Measurements from ENCODE around the gene IPCEF1.

Gene IPCEF1, protein sequence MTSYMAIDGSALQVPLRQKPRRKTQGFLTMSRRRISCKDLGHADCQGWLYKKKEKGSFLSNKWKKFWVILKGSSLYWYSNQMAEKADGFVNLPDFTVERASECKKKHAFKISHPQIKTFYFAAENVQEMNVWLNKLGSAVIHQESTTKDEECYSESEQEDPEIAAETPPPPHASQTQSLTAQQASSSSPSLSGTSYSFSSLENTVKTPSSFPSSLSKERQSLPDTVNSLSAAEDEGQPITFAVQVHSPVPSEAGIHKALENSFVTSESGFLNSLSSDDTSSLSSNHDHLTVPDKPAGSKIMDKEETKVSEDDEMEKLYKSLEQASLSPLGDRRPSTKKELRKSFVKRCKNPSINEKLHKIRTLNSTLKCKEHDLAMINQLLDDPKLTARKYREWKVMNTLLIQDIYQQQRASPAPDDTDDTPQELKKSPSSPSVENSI

DNA sequence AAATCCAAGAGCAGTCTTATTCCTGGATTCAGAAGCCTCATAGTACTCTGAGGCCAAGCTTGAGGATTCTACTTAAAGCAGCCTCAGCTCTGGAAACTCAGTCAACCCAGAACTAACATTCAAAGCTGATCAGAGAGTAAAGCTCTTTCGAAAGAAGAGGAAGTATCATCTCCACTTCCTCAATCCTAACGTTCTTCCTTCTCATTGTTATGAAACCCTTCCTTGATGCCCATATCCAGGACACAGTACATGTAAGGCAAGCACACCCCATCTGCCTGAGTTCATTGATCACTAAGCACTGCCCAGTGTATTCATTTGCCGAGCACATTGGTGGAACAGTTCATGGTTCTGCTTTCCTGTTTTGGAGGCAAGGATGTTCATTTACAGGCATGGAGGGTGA is at the start of gene IPCEF1:
Gene IPCEF1, minus strand, starts transcription at position 114 of the 400 bp plus-strand sequence. CDS start 90,856 bp downstream, outside the sequence.
- DNase-seq, result no peak

DNA sequence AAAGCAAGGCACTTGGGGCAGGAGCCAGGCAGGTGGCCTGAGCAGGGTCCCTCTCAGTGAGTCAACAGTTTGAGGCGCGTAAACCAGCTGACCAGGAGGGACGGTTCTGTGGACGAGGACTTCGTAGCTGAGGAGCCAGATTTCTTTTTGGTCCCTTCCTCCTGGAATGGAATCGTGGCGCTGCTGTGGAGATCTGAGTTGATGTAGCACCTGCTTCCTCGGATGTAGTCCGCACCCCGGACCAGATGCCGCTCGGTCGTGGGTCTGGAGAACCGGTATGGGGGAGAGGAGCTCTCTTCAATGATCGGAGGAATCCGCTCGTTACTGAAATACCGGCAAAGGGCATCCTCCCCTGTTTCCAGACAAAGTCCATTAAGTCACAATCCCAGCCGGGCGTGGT is 49.7 kb upstream of the IPCEF1 start:
- no peak for DNase-seq

DNA sequence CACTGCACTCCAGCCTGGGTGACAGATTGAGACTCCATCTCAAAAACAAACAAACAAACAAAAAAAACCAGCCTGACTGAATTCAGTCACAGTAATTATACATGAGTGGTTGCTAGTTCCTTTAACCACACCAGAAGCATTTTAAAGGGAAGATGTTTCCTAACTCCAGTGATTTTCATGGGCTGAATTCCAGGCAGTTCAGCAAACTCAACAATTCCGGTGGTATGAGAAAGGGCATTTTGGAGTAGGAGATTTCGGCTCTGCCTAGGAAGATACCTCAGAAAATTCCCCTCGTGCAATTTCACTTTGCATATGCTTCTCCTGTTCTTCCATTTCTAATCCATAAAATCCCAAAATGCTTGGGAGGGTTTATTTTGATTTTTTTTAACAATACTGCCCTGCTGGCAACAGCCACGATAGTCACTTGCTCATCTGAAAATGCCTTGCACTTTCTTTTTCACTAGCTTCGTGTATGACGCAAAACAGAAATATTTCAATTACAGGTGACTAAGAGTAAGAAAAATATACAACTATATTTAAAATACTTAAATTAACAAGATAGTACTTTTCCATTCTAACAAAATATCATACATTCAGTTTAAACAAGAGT is 48.3 kb upstream of the IPCEF1 start:
- no peak for DNase-seq

DNA sequence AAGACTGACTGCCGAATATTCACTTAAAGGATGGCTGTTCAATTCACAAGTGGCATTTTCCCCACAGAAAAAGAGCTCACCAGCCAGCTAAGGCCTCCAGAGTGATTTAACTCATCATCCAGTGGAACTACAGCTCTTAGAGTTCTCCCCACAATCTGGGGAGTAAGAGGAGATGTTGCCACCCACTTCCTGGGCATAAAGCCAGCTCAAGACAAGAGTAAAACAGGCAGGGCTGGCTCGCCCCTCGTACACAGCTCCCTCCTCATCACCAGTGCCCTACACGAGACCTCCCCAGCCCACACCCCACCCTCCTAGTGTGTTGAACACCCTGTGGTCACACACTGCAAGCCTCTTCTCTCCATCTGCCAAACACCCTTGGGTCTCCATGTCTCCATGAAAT is 47.2 kb upstream of the IPCEF1 start:
- no peak for DNase-seq

DNA sequence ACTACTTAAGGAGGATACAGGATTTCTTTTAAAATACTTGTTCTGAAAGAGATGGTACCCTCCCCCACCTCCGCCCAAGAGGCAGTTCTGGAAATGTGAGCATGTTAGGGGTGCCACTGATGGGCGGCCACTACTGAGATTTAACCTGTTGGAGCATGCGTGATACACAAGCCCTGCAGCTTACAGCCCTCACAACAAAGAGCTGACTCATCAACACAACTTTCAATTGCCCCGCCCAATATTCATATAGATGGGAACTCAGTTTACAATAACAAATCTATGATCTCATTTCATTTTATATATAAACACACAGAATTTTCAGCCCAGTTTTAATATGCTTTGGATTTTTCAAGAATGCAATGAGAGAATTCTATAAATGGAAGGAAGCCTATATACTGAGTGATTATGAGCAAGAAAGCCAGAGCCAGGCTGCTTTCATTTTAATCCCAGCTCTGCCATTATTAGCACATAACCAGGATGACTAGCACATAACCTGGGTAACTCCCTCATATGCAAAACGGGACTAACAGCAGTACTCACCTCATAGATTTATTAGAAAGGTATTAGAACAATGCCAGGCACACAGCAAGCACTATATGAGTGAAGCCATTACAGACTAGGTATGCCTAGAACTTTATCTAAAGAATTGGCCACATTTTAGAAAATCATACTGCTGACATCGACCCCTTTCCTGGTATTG is 45.6 kb upstream of the IPCEF1 start:
- DNase-seq, result no peak

DNA sequence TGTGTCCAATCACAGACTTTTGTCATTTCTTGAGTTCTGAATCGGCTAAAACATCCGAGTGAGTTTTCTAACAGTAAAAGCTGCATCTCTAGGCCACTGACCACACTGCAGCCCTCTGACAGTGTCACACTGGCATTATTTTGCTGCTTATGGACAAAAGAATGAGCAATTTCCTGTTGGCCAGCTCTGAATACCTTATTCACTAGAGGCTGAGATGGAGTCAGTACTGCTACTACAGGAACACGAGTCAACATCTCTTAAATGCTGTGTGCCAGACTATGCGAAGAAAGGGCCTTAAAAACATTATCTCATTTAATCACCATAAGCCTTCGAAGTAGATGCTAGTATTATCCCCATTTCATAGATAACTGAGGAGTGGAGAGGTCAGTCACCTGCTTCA is 42.5 kb upstream of the IPCEF1 start:
- no peak for DNase-seq

DNA sequence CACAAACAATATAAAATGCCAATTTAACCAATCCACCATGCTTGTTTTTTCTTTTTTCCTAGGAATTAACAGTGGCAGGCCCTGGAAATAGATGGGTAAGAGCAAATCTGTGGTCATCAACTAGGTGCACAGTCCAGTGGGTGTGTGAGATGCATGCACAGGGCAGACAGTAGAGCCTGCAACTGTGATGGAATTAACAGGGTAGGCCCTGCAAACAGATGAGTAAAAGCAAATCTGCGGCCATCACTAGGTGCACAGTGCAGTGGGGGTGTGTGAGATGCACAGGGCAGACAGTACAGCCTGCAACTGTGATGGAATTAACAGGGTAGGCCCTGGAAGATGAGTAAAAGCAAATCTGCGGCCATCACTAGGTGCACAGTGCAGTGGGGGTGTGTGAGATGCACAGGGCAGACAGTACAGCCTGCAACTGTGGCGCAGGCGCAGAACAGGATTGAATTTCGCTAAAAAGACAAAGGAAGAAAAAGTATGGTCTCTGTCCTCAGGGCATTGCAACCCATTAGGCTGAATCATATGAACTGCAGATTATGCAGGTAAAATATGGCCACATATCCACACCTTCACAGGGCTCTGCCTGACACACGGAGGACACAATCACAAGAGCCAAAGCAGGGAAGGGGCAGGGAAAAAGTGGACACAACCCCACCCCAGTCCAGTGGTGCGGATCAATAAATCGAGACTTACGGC is 41.0 kb upstream of the IPCEF1 start:
- no peak for DNase-seq

DNA sequence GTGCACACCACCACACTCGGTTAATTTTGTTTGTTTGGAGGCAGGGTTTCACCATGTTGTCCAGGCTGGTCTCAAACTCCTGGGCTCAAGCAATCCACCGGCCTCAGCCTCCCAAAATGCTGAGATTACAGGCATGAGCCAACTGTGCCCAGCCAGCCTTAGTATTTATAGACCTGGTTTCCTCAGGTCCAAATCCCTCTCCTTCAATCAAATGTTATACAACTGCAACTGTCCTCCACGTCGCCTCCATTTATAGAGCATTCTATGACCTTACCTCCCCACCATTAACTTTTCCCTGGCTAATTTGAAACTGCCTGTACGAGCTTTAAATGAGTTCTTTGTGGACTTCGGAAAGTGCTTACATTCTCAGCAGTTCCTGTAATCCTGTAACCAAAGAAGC is 39.3 kb upstream of the IPCEF1 start:
- DNase-seq, result no peak

DNA sequence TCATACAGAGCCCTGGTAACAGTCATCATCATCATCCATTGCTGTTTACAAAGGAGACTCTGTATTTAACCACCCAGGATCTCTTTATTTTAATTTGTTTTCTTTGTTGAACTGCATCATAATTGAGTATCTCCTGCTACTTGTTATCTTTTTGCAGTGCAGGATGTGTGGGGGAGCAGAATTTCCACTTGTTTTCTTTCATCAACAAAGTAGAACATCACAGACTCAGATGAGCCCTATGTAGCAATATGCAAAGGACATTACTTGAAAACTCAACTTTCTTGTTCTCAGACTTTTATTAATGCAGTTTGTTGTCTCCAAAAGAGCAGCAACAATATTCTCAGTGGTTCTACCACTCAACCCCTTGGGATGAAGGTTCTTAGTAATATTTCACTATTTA is 38.7 kb upstream of the IPCEF1 start:
- DNase-seq, result no peak

DNA sequence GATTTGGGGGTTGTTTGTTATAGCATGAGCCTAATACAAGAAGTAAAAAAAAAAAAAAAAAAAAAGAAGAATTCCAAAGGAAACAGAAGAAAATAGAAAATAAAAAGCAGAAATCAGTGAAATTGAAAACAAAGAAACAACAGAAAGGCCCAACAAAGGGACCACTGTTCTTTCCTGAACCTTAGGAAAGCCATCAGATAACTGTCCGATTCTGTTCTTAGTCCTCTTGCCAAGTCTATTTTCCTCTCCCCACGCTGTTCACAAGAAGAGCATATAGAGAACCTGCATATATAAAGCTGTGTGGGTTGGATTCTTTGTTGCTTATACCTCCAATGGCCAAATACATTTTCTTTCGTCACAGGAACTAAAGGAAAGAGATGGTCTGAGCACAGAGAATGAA is 38.0 kb upstream of the IPCEF1 start:
- DNase-seq, result no peak

DNA sequence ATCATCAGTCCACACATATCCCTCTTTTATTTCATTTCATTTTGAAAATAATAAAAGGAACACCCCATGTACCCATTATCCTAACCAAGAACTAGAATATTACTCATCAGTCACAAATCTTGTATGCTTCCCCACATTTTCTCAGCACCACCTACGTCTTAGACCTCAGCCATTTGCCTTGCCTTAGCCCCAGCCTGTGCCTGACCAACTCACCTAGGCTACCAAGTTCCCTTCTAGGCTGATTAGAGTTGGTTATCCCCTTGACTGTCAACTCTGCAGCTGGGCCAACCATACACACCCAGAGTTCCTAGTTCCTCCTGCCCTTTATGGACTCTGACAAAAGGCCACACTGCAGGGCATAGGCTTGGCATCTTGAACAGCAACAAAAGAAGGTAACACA is 33.4 kb upstream of the IPCEF1 start:
- no peak for DNase-seq

DNA sequence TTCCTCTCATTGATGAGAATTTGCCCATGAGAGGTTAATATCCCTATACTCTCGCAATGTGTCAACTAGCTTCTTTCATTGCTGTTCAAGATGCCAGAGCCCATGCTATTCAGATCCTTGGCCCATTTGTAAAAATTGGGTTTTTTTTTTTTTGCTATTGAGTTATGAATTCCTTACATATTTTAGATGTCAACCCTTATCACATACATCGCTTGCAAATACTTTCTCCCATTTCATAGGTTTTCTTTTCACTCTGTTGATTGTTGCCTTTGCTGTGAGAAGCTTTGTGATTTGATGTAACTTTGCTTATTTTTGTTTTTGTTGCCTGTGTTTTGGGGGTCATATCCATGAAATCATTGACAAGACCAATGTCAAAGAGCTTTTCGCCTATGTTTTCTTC is 32.2 kb upstream of the IPCEF1 start:
- DNase-seq, result no peak

DNA sequence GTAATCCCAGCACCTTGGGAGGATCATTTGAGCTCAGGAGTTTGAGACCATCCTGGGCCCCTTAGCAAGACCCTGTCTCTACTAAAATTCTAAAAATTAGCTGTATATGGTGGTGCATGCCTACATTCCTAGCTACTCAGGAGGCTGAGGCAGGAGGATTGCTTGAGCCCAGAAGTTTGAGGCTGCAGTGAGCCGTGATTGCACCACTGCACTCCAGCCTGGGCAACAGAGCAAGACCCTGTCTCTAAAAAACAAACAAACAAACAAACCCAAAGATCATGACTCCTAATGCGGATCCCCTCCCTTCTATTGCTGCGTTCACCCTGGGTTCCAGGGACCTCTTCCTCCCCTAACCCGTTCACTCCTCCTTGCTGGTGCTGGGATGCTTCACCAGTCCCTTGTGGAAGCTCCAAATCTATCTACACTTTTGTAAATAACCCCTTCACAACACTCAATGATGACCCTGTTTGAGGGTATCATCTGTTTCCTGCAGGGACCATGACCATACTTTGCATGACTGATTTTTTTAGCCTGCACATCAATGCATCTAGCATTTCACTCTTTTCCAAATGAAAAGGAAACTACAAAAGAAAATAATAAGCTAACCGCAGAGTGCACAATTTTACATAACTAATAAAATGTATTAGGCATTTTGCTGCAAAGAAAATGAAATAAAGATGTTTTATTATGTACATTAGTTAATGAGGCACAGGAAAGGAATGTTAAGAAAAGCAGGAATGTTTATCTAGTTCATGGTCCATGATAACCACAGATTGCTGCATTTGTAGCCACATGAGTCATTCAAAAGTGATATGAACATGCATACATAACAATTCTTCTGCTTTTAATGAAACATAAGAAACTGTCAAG is 30.5 kb upstream of the IPCEF1 start:
- no peak for DNase-seq

DNA sequence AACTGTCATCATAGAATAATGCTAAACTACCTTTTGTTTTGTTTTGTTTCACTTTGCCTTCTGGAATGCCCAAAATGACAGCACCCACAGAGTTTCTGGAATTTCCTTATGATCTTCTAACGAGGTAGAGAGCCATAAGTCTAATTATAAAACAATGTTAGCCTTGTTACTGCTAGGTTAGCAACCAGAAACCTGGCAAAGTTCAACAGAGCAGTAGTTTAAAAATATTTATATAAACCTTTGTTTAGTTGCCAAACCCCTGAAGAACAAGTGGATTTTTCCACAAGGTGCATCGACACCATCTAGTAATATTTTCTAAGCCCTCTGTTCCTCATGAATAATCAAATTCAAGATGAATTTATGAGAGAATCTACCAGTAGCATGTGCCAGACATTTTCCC is 27.6 kb upstream of the IPCEF1 start:
- DNase-seq, result no peak

DNA sequence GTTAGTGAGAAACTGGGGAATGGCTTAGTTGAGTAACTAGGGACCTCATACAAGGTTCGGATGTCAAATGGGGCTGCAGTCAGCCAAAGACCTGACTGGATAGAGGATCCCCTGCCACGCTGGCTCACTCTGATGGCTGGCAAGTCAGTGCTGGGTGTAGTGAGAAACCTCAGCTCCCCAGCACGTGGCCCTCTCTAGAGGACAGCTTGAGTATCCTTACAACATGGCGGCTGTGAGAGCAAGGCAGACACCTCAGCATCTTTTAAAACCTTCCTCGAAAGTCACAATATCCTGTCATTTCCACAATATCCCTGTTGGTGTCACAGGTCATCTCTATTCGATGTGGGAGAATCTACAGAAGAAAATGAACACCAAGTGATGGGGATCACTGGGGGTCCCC is 26.7 kb upstream of the IPCEF1 start:
- DNase-seq, result no peak

DNA sequence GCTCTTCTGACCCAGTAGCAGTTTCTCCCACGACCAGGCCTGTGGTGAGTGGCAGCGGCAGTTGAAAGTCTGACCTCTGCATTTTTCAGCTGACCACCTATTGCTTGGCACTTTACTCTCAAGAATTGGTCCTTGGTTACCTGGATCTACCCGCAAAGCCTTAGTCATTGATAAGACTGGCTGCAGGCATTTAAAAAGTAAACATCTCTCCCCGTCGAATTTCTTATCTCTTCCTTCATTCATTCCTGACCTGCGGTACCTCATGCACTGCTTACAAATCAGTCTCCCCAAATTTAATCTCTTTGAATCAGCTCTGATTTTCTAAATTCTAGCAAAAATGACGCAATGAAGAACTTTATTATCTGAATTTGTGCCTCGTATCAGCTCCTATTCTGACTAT is 26.1 kb upstream of the IPCEF1 start:
- no peak for DNase-seq

DNA sequence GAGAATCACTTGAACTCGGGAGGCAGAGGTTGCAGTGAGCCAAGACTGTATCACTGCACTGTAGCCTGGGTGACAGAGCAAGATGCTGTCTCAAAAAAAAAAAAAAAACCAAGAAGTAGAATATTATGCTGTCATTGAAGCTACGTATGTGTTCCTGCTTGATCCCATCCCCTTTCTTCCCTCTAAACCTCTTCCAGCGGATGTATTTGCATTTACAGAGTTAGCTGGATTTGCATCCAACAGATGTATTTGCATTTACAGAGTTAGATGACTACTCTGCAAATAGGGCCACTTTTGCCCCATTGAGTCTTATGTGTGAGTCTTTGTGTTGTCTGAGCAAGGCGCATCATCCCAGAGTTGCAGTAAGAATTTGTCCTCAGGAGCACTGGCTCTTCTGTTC is 24.9 kb upstream of the IPCEF1 start:
- no peak for DNase-seq

DNA sequence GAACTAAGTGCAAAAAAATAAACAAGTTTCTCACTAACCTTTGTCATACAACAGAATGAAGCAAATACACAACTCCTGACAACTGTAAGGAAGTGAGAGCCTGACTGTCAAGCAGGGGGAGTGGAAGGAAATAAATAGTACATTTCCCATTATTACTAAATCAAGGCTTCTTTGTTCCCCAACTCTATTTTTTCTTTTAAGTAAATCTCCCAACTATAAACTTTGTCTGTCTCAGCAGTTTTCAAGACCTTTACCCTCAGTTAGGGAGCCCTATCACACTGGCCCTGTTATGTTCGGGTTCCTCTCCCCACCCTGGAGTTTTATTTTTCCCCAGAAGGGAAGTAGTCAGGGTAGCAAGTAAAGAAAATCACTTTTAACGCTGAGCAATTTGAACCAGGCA is 24.1 kb upstream of the IPCEF1 start:
- DNase-seq, result no peak

DNA sequence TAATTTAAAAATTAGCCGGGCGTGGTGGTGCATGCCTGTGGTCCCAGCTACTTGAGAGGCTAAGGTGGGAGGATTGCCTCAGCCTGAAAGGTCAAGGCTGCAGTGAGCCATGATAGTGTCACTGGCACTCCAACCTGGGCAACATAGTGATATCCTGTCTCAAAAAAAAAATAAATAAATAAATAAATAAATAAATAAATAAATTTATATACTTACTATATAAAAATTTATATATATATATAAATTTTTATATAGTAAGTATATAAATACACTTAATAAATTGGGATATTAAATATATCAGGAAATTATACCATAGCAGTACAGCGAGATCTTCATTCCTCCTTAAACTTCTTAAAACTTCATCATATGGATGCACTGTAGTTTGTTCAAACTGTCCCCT is 23.0 kb upstream of the IPCEF1 start:
- DNase-seq, result no peak

DNA sequence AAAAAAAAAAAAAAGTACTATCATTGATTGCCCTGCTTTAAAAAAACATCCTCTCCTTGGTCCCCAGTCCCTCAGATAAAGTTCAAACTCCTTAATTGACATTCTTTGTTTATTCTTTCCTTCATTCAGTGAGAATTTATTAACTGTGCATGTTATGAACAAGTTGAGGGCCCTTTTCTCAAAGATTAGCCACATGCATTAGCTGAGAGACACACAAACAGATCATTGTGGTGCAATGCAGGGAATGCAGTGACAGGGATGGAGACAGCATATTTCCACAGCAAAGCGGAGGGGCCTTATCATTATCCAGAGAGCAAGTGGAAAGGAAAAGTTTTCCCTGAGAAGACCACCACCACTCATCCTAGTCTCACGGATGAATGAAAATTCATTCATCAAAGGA is 21.9 kb upstream of the IPCEF1 start:
- DNase-seq, result no peak

DNA sequence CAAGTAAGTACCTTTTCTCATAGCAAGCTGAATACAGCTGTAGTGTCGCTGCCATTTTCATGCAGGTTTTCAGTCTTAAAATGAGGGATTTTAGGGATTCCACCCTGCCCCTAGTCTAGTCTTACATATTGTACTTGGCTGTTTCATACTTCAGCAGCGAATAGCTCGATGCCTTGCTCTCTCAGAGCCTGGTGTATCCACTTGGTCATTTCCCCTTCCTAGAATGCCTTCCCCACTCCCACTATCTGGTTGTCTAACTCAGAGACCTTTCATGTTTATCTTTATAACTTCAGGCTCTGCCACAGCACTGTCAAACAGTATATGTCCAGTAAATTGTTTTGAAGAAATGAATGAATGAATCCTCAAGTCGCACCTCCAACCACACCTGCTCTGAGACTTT is 21.1 kb upstream of the IPCEF1 start:
- no peak for DNase-seq

DNA sequence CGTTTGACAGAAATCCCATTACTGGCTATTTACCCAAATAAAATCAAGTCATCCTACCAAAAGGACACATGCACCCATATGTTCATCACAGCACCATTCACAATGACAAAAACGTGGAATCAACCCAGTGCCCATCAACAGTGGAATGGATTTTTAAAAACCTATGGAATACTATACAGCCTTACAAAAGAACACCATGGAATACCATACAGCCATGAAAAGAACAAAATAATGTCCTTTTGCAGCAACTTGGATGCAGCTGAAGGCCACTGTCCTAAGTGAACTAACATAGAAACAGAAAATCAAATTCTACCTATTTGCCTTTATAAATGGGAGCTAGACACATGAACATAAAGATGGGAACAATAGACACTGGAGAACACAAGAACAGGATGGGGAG is 17.4 kb upstream of the IPCEF1 start:
- no peak for DNase-seq

DNA sequence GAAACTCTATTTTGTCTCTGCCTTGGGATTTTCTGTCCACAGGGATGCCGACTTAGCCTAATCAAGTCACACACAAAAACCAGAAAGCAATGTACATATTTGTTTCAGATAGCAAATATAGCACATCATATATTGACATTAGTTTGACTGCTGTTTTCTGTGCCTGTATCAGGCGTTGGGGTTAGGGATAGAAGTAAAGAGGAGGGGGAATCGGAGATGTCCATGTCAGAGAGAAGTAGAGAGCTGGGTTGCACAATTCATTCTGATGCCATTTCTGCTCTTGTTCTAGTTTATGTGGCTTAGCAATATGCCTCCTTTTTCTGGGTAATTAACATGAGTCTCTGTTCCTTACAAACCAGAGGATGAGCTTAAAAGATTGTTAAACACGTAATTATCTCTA is 14.7 kb upstream of the IPCEF1 start:
- no peak for DNase-seq

All from NCI-H82 (cell line).